GM12874 (cell line): ENCODE measurements around the gene SMIM28.

Experiments
- CTCF ChIP-seq: IDR thresholded peaks from 2 replicates; pipeline ENCODE4 v1.5.1; 2011; ENCODE audit warnings: low read depth, mild to moderate bottlenecking, control low read depth, low read length, moderate library complexity; ENCODE audit not compliant: insufficient read depth

Gene SMIM28

GRCh38 chr6:138337076-138337475 lies 40.6 kb upstream of the SMIM28 start:
- TF ChIP-seq CTCF, result no peak

GRCh38 chr6:138339024-138339423 lies 38.7 kb upstream of the SMIM28 start:
- TF ChIP-seq CTCF, result no peak

- no peak for TF ChIP-seq CTCF
Observed at GRCh38 chr6:138341176-138341575, 36.5 kb upstream of the SMIM28 start.

- TF ChIP-seq CTCF, result no peak
Observed at GRCh38 chr6:138343112-138343511, 34.6 kb upstream of the SMIM28 start.

GRCh38 chr6:138345565-138346285 lies 32.0 kb upstream of the SMIM28 start:
- no peak for TF ChIP-seq CTCF

- no peak for TF ChIP-seq CTCF
Observed at GRCh38 chr6:138346302-138347195, 31.2 kb upstream of the SMIM28 start.

- no peak for TF ChIP-seq CTCF
Observed at GRCh38 chr6:138347864-138348263, 29.8 kb upstream of the SMIM28 start.
